HG03460 (cell line): ENCODE data around the gene TLE4.

Experiments used
- ATAC-seq: cut with Tn5 transposase; IDR thresholded peaks from one replicate; pipeline ENCODE4 v1.9.1; 2021; ENCODE audit not compliant: unreplicated experiment

Gene TLE4

GRCh38 chr9:79684711-79685575 lies 113.2 kb downstream of the TLE4 start:
- no peak for ATAC-seq

- ATAC-seq, result no peak
These were observed 113.8 kb downstream of the TLE4 start for GRCh38 chr9:79685577-79685976.

DNA sequence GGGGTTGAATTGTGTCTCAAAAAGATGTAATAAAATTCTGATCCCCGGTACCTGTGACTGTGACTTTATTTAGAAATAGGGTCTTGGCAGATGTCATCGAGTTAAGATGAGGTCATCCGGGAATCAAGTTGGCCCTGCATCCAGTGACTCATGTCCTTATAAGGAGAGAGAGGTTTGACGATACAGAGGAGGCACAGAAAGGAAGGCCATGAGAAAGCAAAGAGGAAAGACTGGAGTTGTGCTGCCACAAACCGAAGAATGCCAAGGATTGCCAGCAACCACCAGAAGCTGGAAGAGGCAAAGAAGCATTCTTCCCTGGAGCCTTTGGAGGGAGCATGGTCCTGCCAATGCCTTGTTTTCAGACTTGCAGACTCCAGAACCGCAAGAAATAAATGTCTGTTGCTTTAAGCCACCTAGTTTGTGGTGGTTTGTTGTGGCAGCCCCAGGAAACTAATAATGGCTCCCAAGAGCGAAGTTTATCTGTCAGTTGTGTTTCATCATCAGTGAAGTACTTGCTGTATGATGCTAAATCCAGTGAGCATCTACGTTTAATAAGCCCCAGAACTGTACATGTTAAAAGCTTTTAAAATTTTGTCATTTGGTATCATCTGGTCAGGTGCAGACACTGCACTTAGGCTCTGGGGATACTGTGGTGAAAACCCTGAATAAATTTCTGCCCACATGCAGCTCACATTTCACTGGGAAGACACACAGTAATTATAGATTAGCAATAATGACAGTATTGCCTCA lies 114.8 kb downstream of the TLE4 start:
- ATAC-seq, result no peak

DNA sequence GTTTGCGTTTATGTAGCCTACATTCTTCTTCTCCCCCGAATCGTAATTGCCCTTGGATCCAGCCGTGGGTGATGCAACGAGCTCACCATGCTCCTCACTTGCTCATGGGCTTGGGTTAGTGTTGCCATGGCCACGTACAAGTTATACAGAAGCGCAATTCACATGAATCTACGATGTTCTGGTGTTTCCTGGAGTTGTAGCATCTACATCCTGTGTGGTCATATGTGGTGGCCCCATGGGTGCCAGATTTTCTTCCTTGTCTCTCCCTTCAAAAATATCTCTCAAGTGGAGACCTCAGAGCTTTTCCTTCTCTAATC lies 115.3 kb downstream of the TLE4 start:
- no peak for ATAC-seq

DNA sequence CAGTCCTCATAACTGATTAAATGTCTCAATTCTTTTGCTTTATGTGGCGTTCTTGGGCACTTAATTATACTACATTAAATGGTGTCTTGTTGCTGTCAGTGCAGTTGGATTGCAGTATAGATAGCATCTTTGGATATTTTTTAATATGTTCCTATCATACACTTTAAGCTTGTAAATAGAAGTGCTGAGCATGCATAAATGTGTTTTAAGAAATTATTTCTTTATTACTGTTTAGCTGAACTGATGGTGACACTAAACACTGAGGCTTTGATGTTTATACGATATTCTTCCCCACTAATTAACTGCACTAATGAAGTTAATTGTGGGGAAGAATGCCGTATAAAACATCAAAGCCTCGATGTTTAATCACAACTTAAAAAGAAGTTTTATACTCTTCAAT lies 116.6 kb downstream of the TLE4 start:
- no peak for ATAC-seq

DNA sequence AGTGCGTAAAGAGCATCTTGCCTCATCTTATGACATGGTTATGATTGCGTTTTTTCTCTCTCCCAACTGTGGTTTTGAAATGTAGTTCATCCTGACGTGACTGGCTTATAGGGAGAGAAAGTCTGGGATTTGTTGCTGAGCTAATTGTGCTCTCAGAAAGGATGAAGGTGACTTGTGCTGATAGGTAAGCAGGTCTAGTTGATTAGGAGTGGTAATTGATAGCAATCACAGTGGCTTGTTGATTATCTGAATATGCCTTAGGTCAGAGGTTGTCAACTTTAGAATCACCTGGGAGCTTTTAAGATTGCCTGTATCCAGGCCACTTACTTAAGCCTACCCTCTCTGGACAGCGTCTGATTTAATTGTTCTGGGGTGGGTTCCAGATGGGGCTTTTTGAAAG lies 117.8 kb downstream of the TLE4 start:
- ATAC-seq, result no peak

GRCh38 chr9:79691496-79691895 lies 119.7 kb downstream of the TLE4 start:
- no peak for ATAC-seq

- no peak for ATAC-seq
These were observed 121.2 kb downstream of the TLE4 start for GRCh38 chr9:79692857-79693571.

GRCh38 chr9:79693750-79694149 lies 122.0 kb downstream of the TLE4 start:
- ATAC-seq, result no peak

DNA sequence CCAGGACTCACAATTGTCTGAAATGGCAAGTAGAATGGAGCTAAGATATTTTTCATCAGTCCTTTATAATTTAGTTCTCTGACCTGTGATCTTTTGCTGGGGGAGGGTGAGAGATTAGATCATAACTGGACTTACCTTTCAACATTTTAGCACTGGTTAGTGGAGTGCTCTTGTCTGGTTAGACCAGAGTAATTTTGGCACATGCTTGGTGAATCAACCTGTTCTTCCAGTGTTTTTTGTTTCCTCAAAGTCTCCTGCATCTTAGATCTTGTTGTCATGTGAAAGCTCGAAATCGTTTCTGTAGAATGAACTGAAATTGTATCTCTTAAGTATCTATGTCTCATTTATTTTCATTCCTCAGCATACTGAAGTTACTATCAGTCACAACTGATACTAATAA lies 122.4 kb downstream of the TLE4 start:
- no peak for ATAC-seq

GRCh38 chr9:79694676-79695400 lies 123.1 kb downstream of the TLE4 start:
- no peak for ATAC-seq

GRCh38 chr9:79695531-79696175 lies 123.9 kb downstream of the TLE4 start:
- no peak for ATAC-seq

- no peak for ATAC-seq
These were observed 127.2 kb downstream of the TLE4 start for GRCh38 chr9:79698967-79699366.

DNA sequence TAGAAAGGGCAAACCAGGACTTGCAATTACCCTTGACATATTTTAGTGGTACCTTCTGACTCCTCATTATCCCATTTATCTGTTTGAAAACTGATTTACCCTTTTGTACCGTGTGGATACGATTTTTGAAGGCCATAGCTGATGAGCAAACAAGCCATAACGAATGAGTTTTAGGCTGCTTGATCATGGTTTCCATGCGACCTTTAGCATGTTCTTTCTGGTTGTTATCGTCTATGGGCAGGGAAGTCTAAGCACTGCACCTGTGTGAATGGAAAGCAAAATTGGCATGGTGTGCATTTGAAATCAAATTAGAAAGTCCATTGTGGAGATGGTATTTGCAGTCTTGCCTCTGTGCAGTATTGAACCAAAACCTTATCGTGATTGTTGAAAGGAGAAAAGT lies 127.7 kb downstream of the TLE4 start:
- no peak for ATAC-seq

DNA sequence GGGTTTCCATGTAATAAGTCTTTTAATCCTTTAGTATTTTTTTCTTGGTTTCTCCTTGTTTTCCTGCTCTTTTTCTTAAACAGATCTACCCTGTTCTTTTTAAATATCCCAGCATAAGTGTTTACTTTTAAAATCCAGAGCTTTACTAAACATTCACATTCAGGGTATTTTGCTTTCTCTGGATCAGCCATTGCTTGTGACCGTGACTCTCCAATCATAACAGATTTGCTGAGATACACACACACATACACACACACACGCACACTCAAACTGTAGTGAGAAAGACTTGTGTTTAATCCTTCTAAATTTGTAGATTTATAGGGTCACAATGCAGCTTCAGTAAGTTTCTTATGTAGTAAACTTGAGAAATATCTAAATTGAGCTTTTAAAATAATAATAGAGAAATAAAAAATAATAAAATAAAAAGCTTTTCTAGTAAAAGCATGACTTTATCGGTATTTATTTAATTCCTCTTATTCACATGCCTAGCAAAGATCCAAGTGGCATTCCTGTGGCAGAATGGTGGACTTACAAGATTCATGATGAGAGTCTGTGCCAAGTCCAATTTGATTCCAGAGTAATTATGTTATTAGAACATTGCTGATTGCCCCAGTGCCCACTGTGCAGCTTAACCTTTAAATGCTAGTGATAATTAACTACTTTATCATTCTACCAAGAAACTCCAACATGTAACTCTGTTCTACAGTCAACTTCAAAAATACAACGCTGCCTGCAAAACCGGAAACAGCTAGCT lies 129.0 kb downstream of the TLE4 start:
- ATAC-seq, result no peak

- no peak for ATAC-seq
These were observed 129.9 kb downstream of the TLE4 start for GRCh38 chr9:79701651-79702050.

DNA sequence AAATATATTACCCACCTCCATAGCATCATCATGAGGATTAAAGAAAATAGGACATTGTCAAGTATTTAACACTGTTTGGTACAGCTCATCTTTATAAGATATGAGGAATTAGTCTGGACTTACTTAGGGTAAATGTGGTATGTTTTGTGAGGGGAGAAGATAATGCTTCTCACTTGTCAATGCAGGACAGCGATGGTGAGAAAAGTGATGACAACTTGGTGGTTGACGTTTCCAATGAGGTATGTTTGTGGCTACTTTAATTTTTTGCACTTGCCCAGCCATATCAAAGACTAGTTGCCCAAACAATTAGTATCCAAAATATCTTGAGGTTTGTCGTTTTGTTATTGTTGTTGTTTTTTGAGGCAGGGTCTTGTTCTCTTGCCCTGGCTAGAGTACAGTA lies 133.9 kb downstream of the TLE4 start:
- ATAC-seq, result no peak

- no peak for ATAC-seq
These were observed 134.7 kb downstream of the TLE4 start for GRCh38 chr9:79706512-79706911.

DNA sequence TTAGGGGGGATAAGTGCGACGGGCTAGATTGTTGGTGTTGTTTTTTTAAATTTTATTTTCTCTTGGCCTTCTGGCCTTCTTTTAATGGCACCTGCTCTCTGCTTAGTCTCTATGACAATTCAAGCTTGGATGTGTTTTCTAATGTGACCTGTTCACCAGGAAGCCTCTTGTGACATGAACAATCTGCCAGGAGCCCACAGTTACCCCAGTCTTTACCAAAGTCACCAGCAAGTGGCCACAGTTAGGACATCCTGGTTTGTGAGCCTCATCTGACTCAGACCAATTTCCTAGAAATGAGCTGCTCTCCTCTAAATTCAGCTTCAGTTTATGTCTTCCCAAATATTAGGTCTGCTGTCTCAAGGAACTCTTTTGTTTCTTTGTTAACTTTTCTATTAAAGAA lies 135.8 kb downstream of the TLE4 start:
- ATAC-seq, result no peak

- no peak for ATAC-seq
These were observed 136.8 kb downstream of the TLE4 start for GRCh38 chr9:79708541-79708940.
